Measurements from ENCODE around the gene ANTXR2. TPM values are rescaled to one million over a fixed set of nuclear protein-coding genes. Genes with fewer than 3 reads are reported as not detected.

The ANTXR2 gene
- total and polyA plus RNA-seq, 2 donors (not counting 3 experiments of a cell fraction or from before 2014, with no cell fraction given), result 6.6 to 64.6 TPM

DNA sequence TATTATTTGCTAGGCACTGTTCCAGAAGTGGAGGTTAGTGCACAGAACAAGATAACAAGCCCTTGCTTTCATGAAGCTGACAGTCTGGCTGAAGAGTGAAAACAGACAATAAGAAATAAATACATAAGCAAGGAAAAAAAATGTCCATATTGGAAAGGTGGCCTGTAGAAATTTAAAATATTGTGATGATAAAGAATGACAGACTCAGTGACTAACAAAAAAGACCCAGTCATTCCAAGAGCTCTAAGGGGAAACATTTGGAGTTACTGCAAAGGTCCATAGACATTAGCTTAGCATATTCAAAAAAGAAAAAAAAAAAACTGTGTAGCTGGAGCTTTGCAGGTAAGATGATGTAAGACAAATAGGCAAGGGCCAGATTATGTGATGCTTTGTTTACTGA lies 1.0 kb upstream of the ANTXR2 start:
- no peak overlapping the region for H3K4me2 ChIP-seq (ENCODE audit: insufficient read depth, low read length)
- ChIA-PET POLR2A (no interaction called here), CTCF (interaction anchor here (1.5 to 3.4 kb wide), 4 partner anchors 32 to 128 kb away, joined by 6 to 31 read pairs (median 14); no protein-coding TSS in a partner anchor)
- H2AFZ ChIP-seq (ENCODE audit: low read depth, low read length), result no peak overlapping the region
- H4K20me1 ChIP-seq (replicated peaks; ENCODE audit: control insufficient read depth, extremely low read depth, insufficient read depth, low read length), result no peaks in the 10 kb centered on the region
- FAIRE-seq (no peak), DNase-seq (ENCODE audit: low read depth, low spot score) (no peak)
- dilution Hi-C loops (cut with MboI; ENCODE audit: extremely low pct_ligation_motif_present, low sequenced_read_pairs) (no loop called here), intact Hi-C loops (cut with micrococcal nuclease) (loop anchor here (10.0 kb wide), 1 partner anchor 261 kb away; the partner anchor contains the start of gene CFAP299)
- H3K9me3 ChIP-seq (replicated peaks; ENCODE audit: control insufficient read depth, insufficient read depth, low read length), result no peaks in the 10 kb centered on the region
- H3K27me3 ChIP-seq (ENCODE audit: control insufficient read depth in 2 of 2, insufficient read depth in 2 of 2, low read length in 2 of 2), result no peaks in the 10 kb centered on the region
- no peaks in the 10 kb centered on the region for H3K9me1 ChIP-seq (replicated peaks; ENCODE audit: control insufficient read depth, extremely low read depth, insufficient read depth, low read length)
- no peak overlapping the region for H3K4me3 ChIP-seq (replicated peaks in 1 of 3; ENCODE audit: insufficient read depth in 1 of 3, low read depth in 1 of 3, low read length in 3 of 3)
- no peak overlapping the region for H3K27ac ChIP-seq (ENCODE audit: insufficient read depth, low read depth, low read length)
- peaks cover 30% of the 10 kb centered on the region for H3K79me2 ChIP-seq (ENCODE audit: control insufficient read depth, insufficient read depth, low read length)
- no peaks in the 10 kb centered on the region for H3K36me3 ChIP-seq (ENCODE audit: control insufficient read depth in 2 of 2, extremely low read depth in 1 of 2, insufficient read depth in 2 of 2, low read length in 2 of 2)
- BruUV-seq (replicated peaks), result no TSS peak
- peaks cover 46% of the 10 kb centered on the region for H3K4me1 ChIP-seq (ENCODE audit: control insufficient read depth, extremely low read depth, insufficient read depth, low read length)
- H3K9ac ChIP-seq (replicated peaks; ENCODE audit: extremely low read depth, insufficient read depth, low read length), result no peak overlapping the region
- TF ChIP-seq, protein P1, sequence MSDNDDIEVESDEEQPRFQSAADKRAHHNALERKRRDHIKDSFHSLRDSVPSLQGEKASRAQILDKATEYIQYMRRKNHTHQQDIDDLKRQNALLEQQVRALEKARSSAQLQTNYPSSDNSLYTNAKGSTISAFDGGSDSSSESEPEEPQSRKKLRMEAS (IDR thresholded peaks at IDR 0.05; ENCODE audit: insufficient read depth, insufficient read length), result no peak
- TF ChIP-seq POLR2A (IDR thresholded peaks at IDR 0.05; ENCODE audit: low read depth, low read length) (no peak), GATA2 (IDR thresholded peaks at IDR 0.05; ENCODE audit: insufficient read depth, insufficient read length, low read depth, low read length) (no peak)

DNA sequence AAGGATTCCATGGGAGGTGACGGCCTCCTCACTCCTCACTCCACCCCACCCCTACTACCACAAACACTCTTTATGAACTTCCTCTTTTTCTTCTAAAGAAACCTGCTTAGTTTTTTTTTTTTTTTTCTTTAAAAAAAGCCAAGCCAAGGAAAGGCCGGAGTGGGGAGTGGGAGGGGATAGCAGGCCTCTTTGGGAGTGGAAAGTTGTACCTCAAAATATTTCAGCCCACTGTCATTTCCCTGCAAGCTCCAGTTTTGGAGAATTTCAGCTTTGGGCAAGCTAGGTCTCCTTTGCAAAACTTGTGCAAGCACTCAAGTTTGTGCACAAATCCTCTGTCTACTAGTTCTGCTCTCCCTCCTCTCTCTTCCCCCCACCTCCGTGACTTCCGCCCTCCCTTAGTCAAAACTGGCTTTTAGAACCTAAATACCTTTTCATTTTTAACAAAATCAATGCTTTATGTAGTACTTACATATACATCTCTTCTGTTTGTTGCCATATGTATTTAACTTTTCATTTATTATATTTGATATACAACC lies 512 bp upstream of the ANTXR2 start:
- no peak for FAIRE-seq
- no peaks in the 10 kb centered on the region for H3K9me3 ChIP-seq (replicated peaks; ENCODE audit: control insufficient read depth, insufficient read depth, low read length)
- H3K36me3 ChIP-seq (ENCODE audit: control insufficient read depth in 2 of 2, extremely low read depth in 1 of 2, insufficient read depth in 2 of 2, low read length in 2 of 2), result no peaks in the 10 kb centered on the region
- dilution Hi-C loops (cut with MboI; ENCODE audit: extremely low pct_ligation_motif_present, low sequenced_read_pairs), result no loop called here
- ChIA-PET CTCF (interaction anchor here (0.5 to 3.4 kb wide), 6 partner anchors 8 to 129 kb away, joined by 4 to 31 read pairs (median 7); no protein-coding TSS in a partner anchor), POLR2A (interaction anchor here (1.2 kb wide), 1 partner anchor 61 kb away, joined by 3 read pairs; no protein-coding TSS in a partner anchor)
- no peaks in the 10 kb centered on the region for H3K27me3 ChIP-seq (ENCODE audit: control insufficient read depth in 2 of 2, insufficient read depth in 2 of 2, low read length in 2 of 2)
- H3K79me2 ChIP-seq (ENCODE audit: control insufficient read depth, insufficient read depth, low read length), result peaks cover 32% of the 10 kb centered on the region
- no peak for DNase-seq (ENCODE audit: low read depth, low spot score)
- peak overlapping the region; percentile 76 for H3K9ac ChIP-seq (replicated peaks; ENCODE audit: extremely low read depth, insufficient read depth, low read length)
- no peaks in the 10 kb centered on the region for H3K9me1 ChIP-seq (replicated peaks; ENCODE audit: control insufficient read depth, extremely low read depth, insufficient read depth, low read length)
- H3K4me3 ChIP-seq (replicated peaks in 1 of 3; ENCODE audit: insufficient read depth in 1 of 3, low read depth in 1 of 3, low read length in 3 of 3), result peak overlapping the region in 2 of 3 experiments; percentile 62 to 95
- intact Hi-C loops (cut with micrococcal nuclease), result loop anchor here (1.0 to 10.0 kb wide), 6 partner anchors 54 to 423 kb away; partner anchors contain the start of gene CFAP299
- H4K20me1 ChIP-seq (replicated peaks; ENCODE audit: control insufficient read depth, extremely low read depth, insufficient read depth, low read length), result no peaks in the 10 kb centered on the region
- TF ChIP-seq POLR2AphosphoS5 (IDR thresholded peaks at IDR 0.05; ENCODE audit: insufficient read depth, low read depth, low read length) (no peak), GATA2 (IDR thresholded peaks at IDR 0.05; ENCODE audit: insufficient read depth, insufficient read length, low read depth, low read length) (no peak), MYC (IDR thresholded peaks at IDR 0.05; ENCODE audit: low read depth, low read length) (no peak), FOS (IDR thresholded peaks at IDR 0.05; ENCODE audit: borderline replicate concordance, insufficient read depth, low read length) (no peak), EZH2 (IDR thresholded peaks at IDR 0.05; ENCODE audit: borderline replicate concordance, low read depth, low read length, severe bottlenecking) (no peak), JUN (IDR thresholded peaks at IDR 0.05; ENCODE audit: borderline replicate concordance, insufficient read depth, insufficient read length, low read depth) (no peak), POLR2A (IDR thresholded peaks at IDR 0.05; ENCODE audit: low read depth, low read length) (no peak)
- TF ChIP-seq, protein P1 (IDR thresholded peaks at IDR 0.05; ENCODE audit: insufficient read depth, insufficient read length), result no peak
- TF ChIP-seq, protein P2, sequence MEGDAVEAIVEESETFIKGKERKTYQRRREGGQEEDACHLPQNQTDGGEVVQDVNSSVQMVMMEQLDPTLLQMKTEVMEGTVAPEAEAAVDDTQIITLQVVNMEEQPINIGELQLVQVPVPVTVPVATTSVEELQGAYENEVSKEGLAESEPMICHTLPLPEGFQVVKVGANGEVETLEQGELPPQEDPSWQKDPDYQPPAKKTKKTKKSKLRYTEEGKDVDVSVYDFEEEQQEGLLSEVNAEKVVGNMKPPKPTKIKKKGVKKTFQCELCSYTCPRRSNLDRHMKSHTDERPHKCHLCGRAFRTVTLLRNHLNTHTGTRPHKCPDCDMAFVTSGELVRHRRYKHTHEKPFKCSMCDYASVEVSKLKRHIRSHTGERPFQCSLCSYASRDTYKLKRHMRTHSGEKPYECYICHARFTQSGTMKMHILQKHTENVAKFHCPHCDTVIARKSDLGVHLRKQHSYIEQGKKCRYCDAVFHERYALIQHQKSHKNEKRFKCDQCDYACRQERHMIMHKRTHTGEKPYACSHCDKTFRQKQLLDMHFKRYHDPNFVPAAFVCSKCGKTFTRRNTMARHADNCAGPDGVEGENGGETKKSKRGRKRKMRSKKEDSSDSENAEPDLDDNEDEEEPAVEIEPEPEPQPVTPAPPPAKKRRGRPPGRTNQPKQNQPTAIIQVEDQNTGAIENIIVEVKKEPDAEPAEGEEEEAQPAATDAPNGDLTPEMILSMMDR (IDR thresholded peaks at IDR 0.05; ENCODE audit: extremely low read depth in 1 of 2, insufficient read depth in 1 of 2, low read depth in 1 of 2, low read length in 2 of 2), result no peak
- H2AFZ ChIP-seq (ENCODE audit: low read depth, low read length), result peak overlapping the region; percentile 69
- H3K4me2 ChIP-seq (ENCODE audit: insufficient read depth, low read length), result peak overlapping the region; percentile 94
- BruUV-seq (replicated peaks), result no TSS peak
- peaks cover 47% of the 10 kb centered on the region for H3K4me1 ChIP-seq (ENCODE audit: control insufficient read depth, extremely low read depth, insufficient read depth, low read length)
- H3K27ac ChIP-seq (ENCODE audit: insufficient read depth, low read depth, low read length), result peak overlapping the region; percentile 82

Data from endothelial cell of umbilical vein (primary cell).